K562 (cell line): ENCODE measurements around the gene PHF24. TPM values are rescaled to one million over a fixed set of nuclear protein-coding genes. Genes with fewer than 3 reads are reported as not detected.

Source experiments
- ATAC-seq: fragments of 200-7000 bp; cut with Tn5 transposase; 3 replicates; pipeline ENCODE4 v1.9.1; 2020; ENCODE audit warnings: moderate library complexity
- BruUV-seq: library from RNA; stranded (reverse); fragments of 400-500 nt; replicated peaks from 2 replicates; lab custom pipeline; 2021; lab: Mats Ljungman, UMichigan
- CTCF ChIA-PET: fragments of 300-600 bp; formaldehyde crosslinking; extraction: SDS; loops from one replicate; lab custom pipeline; 2021; ENCODE audit warnings: low intra/inter-chr PET ratio; lab: Yijun Ruan, JAX
- POLR2A ChIA-PET: fragments of 300-600, 350-650 bp; sonication (Branson Sonifier 250); formaldehyde crosslinking; extraction: SDS; loops from one replicate; lab custom pipeline; 2021; ENCODE audit warnings: antibody characterized with exemption, inconsistent platforms; lab: Yijun Ruan, JAX
- DNase-seq, 4 experiments: peaks; one replicate each; pipeline versions ENCODE4 v3.0.0 to v3.0.0-alpha.2; 2011 to 2018; ENCODE audit warnings: low spot score in 3 of 4, mixed read lengths in 3 of 4; ENCODE audit errors: extremely low read depth in 1 of 4
- FAIRE-seq: peaks from 2 replicates; lab custom pipeline; 2011; peaks lifted over from hg19 to GRCh38; lab: Jason Lieb, UNC
- H2AFZ ChIP-seq: 2 replicates; pipeline ENCODE4 v1.6.0; 2011; ENCODE audit warnings: low read depth, low read length, control low read depth, inconsistent platforms
- H3K27ac ChIP-seq: fragments of 200-600 bp; 3 replicates; pipeline ENCODE4 v1.8.0; 2011; ENCODE audit warnings: low read depth, mild to moderate bottlenecking, control low read depth, inconsistent platforms, low read length, moderate library complexity, mixed read lengths; ENCODE audit errors: extremely low read depth
- H3K27me3 ChIP-seq, 2 experiments: fragments of 300-600 bp in 1 of 2; 2 replicates in 1 of 2; 3 replicates in 1 of 2; pipeline versions ENCODE4 v1.6.0 to v1.8.0; 2011; ENCODE audit warnings: inconsistent platforms in 2 of 2, low read length in 2 of 2, mild to moderate bottlenecking in 1 of 2, mixed read lengths in 1 of 2, moderate library complexity in 1 of 2; ENCODE audit not compliant: control insufficient read depth in 2 of 2, insufficient read depth in 2 of 2
- H3K36me3 ChIP-seq: fragments of 300-600 bp; 3 replicates; pipeline ENCODE4 v1.8.0; 2011; ENCODE audit warnings: mild to moderate bottlenecking, low read length, inconsistent platforms; ENCODE audit not compliant: control insufficient read depth, insufficient read depth
- H3K4me1 ChIP-seq, 2 experiments: fragments of 200-600 bp in 1 of 2; replicated peaks in 1 of 2; 2 replicates in 1 of 2; 3 replicates in 1 of 2; pipeline versions ENCODE4 v1.5.1 to v1.8.0; 2011; ENCODE audit warnings: inconsistent platforms in 2 of 2, low read length in 2 of 2, mild to moderate bottlenecking in 1 of 2, mixed read lengths in 1 of 2, moderate library complexity in 1 of 2; ENCODE audit not compliant: control insufficient read depth in 2 of 2, insufficient read depth in 2 of 2
- H3K4me2 ChIP-seq: 2 replicates; pipeline ENCODE4 v1.6.1; 2011; ENCODE audit warnings: low read length, control low read depth, inconsistent platforms, mixed read lengths; ENCODE audit not compliant: insufficient read depth
- H3K4me3 ChIP-seq: fragments of 200-600 bp; sonication (generic), shearing (Covaris generic); 2 replicates; pipeline ENCODE4 v1.5.1; 2016; ENCODE audit warnings: control low read depth, inconsistent platforms
- H3K79me2 ChIP-seq: fragments of 200-600 bp; 3 replicates; pipeline ENCODE4 v1.8.0; 2011; ENCODE audit warnings: low read length, inconsistent platforms; ENCODE audit not compliant: control insufficient read depth, insufficient read depth
- H3K9ac ChIP-seq, 2 experiments: 2 replicates each; pipeline versions ENCODE4 v1.6.0 to v1.6.1; 2011; ENCODE audit warnings: low read depth in 2 of 2, low read length in 2 of 2, control low read depth in 1 of 2, inconsistent platforms in 1 of 2, mild to moderate bottlenecking in 1 of 2, mixed read lengths in 1 of 2; ENCODE audit not compliant: insufficient read depth in 1 of 2
- H3K9me1 ChIP-seq: one replicate; pipeline ENCODE4 v1.6.0; 2011; ENCODE audit warnings: inconsistent platforms, mild to moderate bottlenecking, low read length, moderate library complexity; ENCODE audit not compliant: control insufficient read depth, insufficient read depth
- H3K9me3 ChIP-seq: replicated peaks from 2 replicates; pipeline ENCODE4 v1.5.1; 2011; ENCODE audit warnings: low read depth, low read length, inconsistent platforms; ENCODE audit not compliant: control insufficient read depth, insufficient read depth
- H4K20me1 ChIP-seq: replicated peaks from 2 replicates; pipeline ENCODE4 v1.6.1; 2011; ENCODE audit warnings: low read length, inconsistent platforms, mixed read lengths; ENCODE audit not compliant: control insufficient read depth, insufficient read depth
- CTCF ChIP-seq, 3 experiments: IDR thresholded peaks in 2 of 3; conservative IDR thresholded peaks in 1 of 3; 2 replicates each; pipeline ENCODE4 v1.5.1; 2011 to 2012; ENCODE audit warnings: low read length in 3 of 3, mild to moderate bottlenecking in 3 of 3, control low read depth in 2 of 3, improper control_type of control experiment in 1 of 3, inconsistent platforms in 1 of 3, low read depth in 1 of 3, mixed read lengths in 1 of 3, moderate library complexity in 1 of 3; ENCODE audit not compliant: insufficient read depth in 2 of 3
- RBFOX2 ChIP-seq: fragments of 200-400 bp; formaldehyde crosslinking; IDR thresholded peaks from 2 replicates; pipeline ENCODE4 v1.6.1; 2017; ENCODE audit warnings: low read depth, mild to moderate bottlenecking, low read length, moderate library complexity
- whole genome bisulfite sequencing: fragments of 100-300 bp; shearing (Covaris generic); methylation state at CpG from one replicate; pipeline ENCODE4 v1.1.6; 2016; ENCODE audit warnings: low coverage, mixed read lengths; ENCODE audit not compliant: insufficient coverage; ENCODE audit errors: missing lambda C conversion rate; 5-methylcytosine and 5-hydroxymethylcytosine counted together
- in situ Hi-C: fragments of 300-500 bp; cut with MboI; formaldehyde crosslinking; loops from 4 replicates; pipeline ENCODE4 v1.15.0; 2018; ENCODE audit warnings: inconsistent platforms, mixed read lengths
- intact Hi-C: fragments of 100-400 bp; cut with micrococcal nuclease; formaldehyde crosslinking; loops from 2 replicates; pipeline ENCODE4 v1.14.2; 2022
- polyA plus RNA-seq, 8 experiments: library from polyadenylated mRNA; depleted of rRNA in 4 of 8; stranded (reverse) in 5 of 8; unstranded in 3 of 8; fragments of >200 nt; fragmentation: Nextera tagmentation in 2 of 8; fragmentation: Illumina TruSeq in 1 of 8; extraction: Ambion mirVana in 2 of 8; extraction: Trizol in 1 of 8; gene quantifications; 2 replicates each; pipeline versions ENCODE4 v1.2.1 to v1.2.3, GENCODE V29; 2011 to 2014; ENCODE audit warnings: inconsistent platforms in 1 of 8, missing spikeins in 1 of 8
- total RNA-seq, 7 experiments: library from RNA; depleted of rRNA in 6 of 7; stranded (reverse); fragments of >200 nt in 6 of 7; fragmentation: Illumina TruSeq in 2 of 7; extraction: Trizol in 2 of 7; gene quantifications; 2 replicates each; pipeline versions ENCODE4 v1.2.1 to v1.2.3, GENCODE V29; 2011 to 2021; ENCODE audit warnings: low replicate concordance in 1 of 7

The PHF24 gene
- total and polyA plus RNA-seq, 9 of the 15 experiments (the other 6 are each of a cell fraction or from before 2014, with no cell fraction given): 0.01 TPM; not detected in 7

- Histone ChIP-seq H3K9me3 (no peaks in the 10 kb centered on the region), H3K4me1 (peaks cover 60 to 78% of the 10 kb centered on the region in 2 experiments), H3K27ac (no peak overlapping the region), H4K20me1 (no peaks in the 10 kb centered on the region), H2AFZ (no peak overlapping the region), H3K4me2 (no peak overlapping the region), H3K4me3 (no peak overlapping the region), H3K9me1 (peaks cover 9% of the 10 kb centered on the region), H3K27me3 (no peaks in the 10 kb centered on the region), H3K9ac (no peak overlapping the region), H3K36me3 (peaks cover 5% of the 10 kb centered on the region; the same call in 2 of the 3 replicates), H3K79me2 (no peaks in the 10 kb centered on the region; the same call in 2 of the 3 replicates)
- intact Hi-C loops (loop anchor here (5.0 kb wide), 1 partner anchor 56 kb away; no protein-coding TSS in a partner anchor), in situ Hi-C loops (loop anchor here (5.0 kb wide), 1 partner anchor 46 kb away; a partner anchor contains a TSS)
- WGBS: 90% methylated on average over 15 of the region's 26 CpGs
- ChIA-PET POLR2A (no interaction called here), CTCF (no interaction called here)
- peak; percentile 15; the same call in 1 of the 2 replicates for TF ChIP-seq RBFOX2
- no peak for TF ChIP-seq CTCF (IDR thresholded peaks at IDR 0.05 in 2 of 3, conservative IDR thresholded peaks at IDR 0.05 in 1 of 3; ENCODE audit: insufficient read depth in 2 of 3, low read depth in 1 of 3, low read length in 3 of 3)
- DNase-seq (peak in 1 of 4 experiments; percentile 1), FAIRE-seq (no peak), ATAC-seq (no peak)
- BruUV-seq: no TSS peak
These were observed 38.3 kb downstream of the PHF24 start for GRCh38 chr9:34996181-34996904.
